H1 (cell line): ENCODE results near the gene SIK2. TPM values are rescaled to one million over a fixed set of nuclear protein-coding genes. Genes with fewer than 3 reads are reported as not detected.

Source experiments
- BCL11A ChIP-seq, 2 experiments: IDR thresholded peaks; one replicate each; pipeline ENCODE4 v1.6.1; 2011; ENCODE audit warnings: low read depth in 2 of 2, low read length in 2 of 2, mild to moderate bottlenecking in 2 of 2
- NRF1 ChIP-seq: IDR thresholded peaks from 2 replicates; pipeline ENCODE4 v1.6.1; 2011; ENCODE audit warnings: mild to moderate bottlenecking, low read depth, low read length, improper control_type of control experiment
- PHF8 ChIP-seq: fragments of 200-600 bp; sonication (generic); conservative IDR thresholded peaks from 2 replicates; pipeline ENCODE4 v1.7.1; 2012; ENCODE audit warnings: low read depth, mild to moderate bottlenecking, inconsistent platforms, low read length, moderate library complexity
- SP4 ChIP-seq: IDR thresholded peaks from 2 replicates; pipeline ENCODE4 v1.6.1; 2012; ENCODE audit warnings: low read length, inconsistent platforms
- TBP ChIP-seq: IDR thresholded peaks from 2 replicates; pipeline ENCODE4 v1.6.1; 2011; ENCODE audit warnings: low read depth, low read length, improper control_type of control experiment
- polyA plus RNA-seq, 7 experiments: library from polyadenylated mRNA; depleted of rRNA in 3 of 7; stranded (reverse) in 5 of 7; unstranded in 2 of 7; fragments of >200 nt in 5 of 7; fragments of 200-250 nt in 2 of 7; gene quantifications; 1 replicate in 5 of 7; 2 replicates in 1 of 7; 4 replicates in 1 of 7; pipeline versions ENCODE4 v1.2.1 to v1.2.3, GENCODE V29; 2011 to 2013; ENCODE audit warnings: missing spikeins in 2 of 7, mixed read lengths in 2 of 7
- total RNA-seq: library from RNA; stranded (reverse); fragmentation: NEBNext Ultra II Directional; extraction: Animal tissue kit (Norgen Biotek cat#: 25700); gene quantifications from 2 replicates; pipeline ENCODE4 v1.2.1, GENCODE V29; 2021

Gene SIK2
- total and polyA plus RNA-seq, 2 of the 8 experiments (the other 6 are each of a cell fraction or from before 2014, with no cell fraction given), result 8.8 to 11.2 TPM

DNA sequence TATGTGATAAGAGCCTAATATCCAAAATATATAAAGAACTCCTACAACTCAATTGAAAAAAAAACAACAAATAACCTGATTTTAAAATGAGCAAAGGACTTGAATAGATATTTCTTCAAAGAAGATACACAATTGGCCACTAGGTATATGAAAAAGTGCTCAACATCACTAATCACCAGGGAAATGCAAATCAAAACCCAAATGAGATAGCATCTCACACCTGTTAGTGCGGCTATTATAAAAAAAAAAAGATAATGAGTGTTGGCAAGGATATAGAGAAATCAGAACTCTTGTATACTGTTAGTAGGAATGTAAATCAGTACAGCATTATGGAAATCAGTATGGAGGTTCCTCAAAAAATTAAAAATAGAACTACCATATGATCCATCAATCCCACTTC lies 5.9 kb upstream of the SIK2 start (continued):
- no peak for TF ChIP-seq PHF8
- TF ChIP-seq NRF1, result no peak
- TF ChIP-seq SP4, result no peak
- TF ChIP-seq TBP, result no peak
- no peak for TF ChIP-seq BCL11A (IDR thresholded peaks at IDR 0.05; ENCODE audit: low read depth in 2 of 2, low read length in 2 of 2)
